Astrocyte (in vitro differentiated cells and primary cell): ENCODE measurements around the gene DIP2C. TPM values are rescaled to one million over a fixed set of nuclear protein-coding genes. Genes with fewer than 3 reads are reported as not detected.
A peak's percentile ranks its signal among the peaks of the same experiment; 100 is the strongest.

Source experiments
- DNase-seq: peaks from one replicate; pipeline ENCODE4 v3.0.0-alpha.2; 2010; ENCODE audit warnings: low read depth
- FAIRE-seq: peaks from 2 replicates; lab custom pipeline; 2011; peaks lifted over from hg19 to GRCh38; lab: Jason Lieb, UNC
- H2AFZ ChIP-seq: 2 replicates; pipeline ENCODE4 v1.6.0; 2012; ENCODE audit warnings: low read depth, low read length, inconsistent platforms
- H3K27ac ChIP-seq: 2 replicates; pipeline ENCODE4 v1.5.1; 2011; ENCODE audit warnings: low read depth, low read length, inconsistent platforms
- H3K27me3 ChIP-seq: 2 replicates; pipeline ENCODE4 v1.6.0; 2011; ENCODE audit warnings: low read length, inconsistent platforms; ENCODE audit not compliant: insufficient read depth
- H3K36me3 ChIP-seq: 2 replicates; pipeline ENCODE4 v1.5.1; 2011; ENCODE audit warnings: low read length, inconsistent platforms; ENCODE audit not compliant: insufficient read depth
- H3K4me1 ChIP-seq: 2 replicates; pipeline ENCODE4 v1.5.1; 2011; ENCODE audit warnings: low read length, inconsistent platforms; ENCODE audit not compliant: insufficient read depth
- H3K4me2 ChIP-seq: 2 replicates; pipeline ENCODE4 v1.6.0; 2012; ENCODE audit warnings: low read length, inconsistent platforms
- H3K4me3 ChIP-seq: 2 replicates; pipeline ENCODE4 v1.5.1; 2011; ENCODE audit warnings: low read depth, mild to moderate bottlenecking, low read length, inconsistent platforms; ENCODE audit not compliant: insufficient read depth
- H3K79me2 ChIP-seq: 2 replicates; pipeline ENCODE4 v1.6.0; 2012; ENCODE audit warnings: mild to moderate bottlenecking, low read length, inconsistent platforms; ENCODE audit not compliant: insufficient read depth
- H3K9ac ChIP-seq: 2 replicates; pipeline ENCODE4 v1.6.0; 2012; ENCODE audit warnings: mild to moderate bottlenecking, low read length, inconsistent platforms
- H3K9me3 ChIP-seq: 2 replicates; pipeline ENCODE4 v1.5.1; 2012; ENCODE audit warnings: low read depth, mild to moderate bottlenecking, low read length, inconsistent platforms; ENCODE audit not compliant: insufficient read depth
- H4K20me1 ChIP-seq: 2 replicates; pipeline ENCODE4 v1.6.0; 2012; ENCODE audit warnings: low read length, inconsistent platforms; ENCODE audit not compliant: insufficient read depth
- H3K27ac Mint-ChIP-seq: one replicate; pipeline ENCODE4 v1.8.0; 2021; ENCODE audit warnings: mild to moderate bottlenecking, mixed read lengths; ENCODE audit not compliant: unreplicated experiment
- H3K27me3 Mint-ChIP-seq: one replicate; pipeline ENCODE4 v1.8.0; 2021; ENCODE audit warnings: low read depth, mixed read lengths; ENCODE audit not compliant: unreplicated experiment
- H3K36me3 Mint-ChIP-seq: one replicate; pipeline ENCODE4 v1.8.0; 2021; ENCODE audit warnings: low read depth, mixed read lengths; ENCODE audit not compliant: unreplicated experiment
- H3K4me1 Mint-ChIP-seq: one replicate; pipeline ENCODE4 v1.8.0; 2021; ENCODE audit warnings: low read depth, mixed read lengths; ENCODE audit not compliant: unreplicated experiment
- H3K4me3 Mint-ChIP-seq: one replicate; pipeline ENCODE4 v1.8.0; 2021; ENCODE audit warnings: mild to moderate bottlenecking, moderate library complexity, mixed read lengths; ENCODE audit not compliant: unreplicated experiment
- H3K9me3 Mint-ChIP-seq: one replicate; pipeline ENCODE4 v1.8.0; 2021; ENCODE audit warnings: mild to moderate bottlenecking, mixed read lengths; ENCODE audit not compliant: unreplicated experiment
- CTCF ChIP-seq: IDR thresholded peaks from 2 replicates; pipeline ENCODE4 v1.5.1; 2011; ENCODE audit warnings: low read depth, mild to moderate bottlenecking, inconsistent platforms, low read length, moderate library complexity; ENCODE audit not compliant: insufficient read depth
- EZH2 ChIP-seq: IDR thresholded peaks from 2 replicates; pipeline ENCODE4 v1.6.1; 2012; ENCODE audit warnings: mild to moderate bottlenecking, low read length, inconsistent platforms; ENCODE audit not compliant: insufficient read depth
- total RNA-seq: library from RNA; stranded (reverse); gene quantifications from 2 replicates; pipeline ENCODE4 v1.2.1, GENCODE V29; 2021

The DIP2C gene
- total RNA-seq, 1 donor from 2014 or later: 27.3 TPM

GRCh38 chr10:373526-374309 lies 315.8 kb downstream of the DIP2C start:
- peaks cover 32% of the 10 kb centered on the region for H3K36me3 Mint-ChIP-seq

GRCh38 chr10:373015-373414 lies 316.5 kb downstream of the DIP2C start:
- peaks cover 5% of the 10 kb centered on the region for H3K9me3 Mint-ChIP-seq
- H3K4me3 Mint-ChIP-seq: no peak overlapping the region
- Histone ChIP-seq H3K36me3 (no peaks in the 10 kb centered on the region), H3K9ac (peak overlapping the region; percentile 40), H3K27ac (peak overlapping the region; percentile 68), H3K4me3 (no peak overlapping the region), H3K9me3 (no peaks in the 10 kb centered on the region), H3K4me2 (peak overlapping the region; percentile 48), H4K20me1 (peaks cover 5% of the 10 kb centered on the region), H3K27me3 (no peaks in the 10 kb centered on the region), H2AFZ (no peak overlapping the region), H3K4me1 (peaks cover 32% of the 10 kb centered on the region), H3K79me2 (no peaks in the 10 kb centered on the region)
- H3K27ac Mint-ChIP-seq: peak overlapping the region; percentile 95
- peaks cover 32% of the 10 kb centered on the region for H3K36me3 Mint-ChIP-seq
- no peaks in the 10 kb centered on the region for H3K27me3 Mint-ChIP-seq
- peak; percentile 69 for DNase-seq
- no peak for FAIRE-seq
- no peak for TF ChIP-seq CTCF
- TF ChIP-seq EZH2: no peak
- peaks cover 55% of the 10 kb centered on the region for H3K4me1 Mint-ChIP-seq

More at GRCh38 chr10:373526-374309, 315.8 kb downstream of the DIP2C start:
- peaks cover 9% of the 10 kb centered on the region for H4K20me1 ChIP-seq
- no peaks in the 10 kb centered on the region for H3K9me3 ChIP-seq
- H3K27me3 ChIP-seq: no peaks in the 10 kb centered on the region
- peaks cover 3% of the 10 kb centered on the region for H3K36me3 ChIP-seq
- H3K4me3 Mint-ChIP-seq: peak overlapping the region; percentile 4
- H3K27me3 Mint-ChIP-seq: no peaks in the 10 kb centered on the region
- peaks cover 32% of the 10 kb centered on the region for H3K4me1 ChIP-seq
- H3K4me2 ChIP-seq: peak overlapping the region; percentile 48
- TF ChIP-seq EZH2 (no peak), CTCF (no peak)
- H2AFZ ChIP-seq: no peak overlapping the region
- peaks cover 5% of the 10 kb centered on the region for H3K9me3 Mint-ChIP-seq
- peak; percentile 47 for FAIRE-seq
- H3K4me1 Mint-ChIP-seq: peaks cover 55% of the 10 kb centered on the region
- H3K27ac Mint-ChIP-seq: peak overlapping the region; percentile 95
- DNase-seq: peak; percentile 94
- H3K27ac ChIP-seq: peak overlapping the region; percentile 68
- no peaks in the 10 kb centered on the region for H3K79me2 ChIP-seq
- no peak overlapping the region for H3K4me3 ChIP-seq
- H3K9ac ChIP-seq: peak overlapping the region; percentile 53

GRCh38 chr10:372566-372965 lies 316.9 kb downstream of the DIP2C start:
- no peak for DNase-seq
- FAIRE-seq: no peak

More at GRCh38 chr10:372566-372965, 316.9 kb downstream of the DIP2C start:
- H3K36me3 Mint-ChIP-seq: peaks cover 32% of the 10 kb centered on the region
- peaks cover 32% of the 10 kb centered on the region for H3K4me1 ChIP-seq
- no peaks in the 10 kb centered on the region for H3K27me3 ChIP-seq
- no peak overlapping the region for H2AFZ ChIP-seq
- H3K27ac ChIP-seq: peak overlapping the region; percentile 68
- H4K20me1 ChIP-seq: peaks cover 5% of the 10 kb centered on the region
- peak overlapping the region; percentile 27 for H3K4me3 Mint-ChIP-seq
- peak overlapping the region; percentile 40 for H3K9ac ChIP-seq
- no peaks in the 10 kb centered on the region for H3K9me3 ChIP-seq
- no peaks in the 10 kb centered on the region for H3K36me3 ChIP-seq
- TF ChIP-seq EZH2 (no peak), CTCF (no peak)
- H3K4me1 Mint-ChIP-seq: peaks cover 55% of the 10 kb centered on the region
- H3K27me3 Mint-ChIP-seq: no peaks in the 10 kb centered on the region
- H3K4me2 ChIP-seq: peak overlapping the region; percentile 48
- H3K9me3 Mint-ChIP-seq: peaks cover 5% of the 10 kb centered on the region
- no peak overlapping the region for H3K4me3 ChIP-seq
- peak overlapping the region; percentile 95 for H3K27ac Mint-ChIP-seq
- no peaks in the 10 kb centered on the region for H3K79me2 ChIP-seq
